HepG2 (cell line): ENCODE data around the gene ASCL3. TPM values are rescaled to one million over a fixed set of nuclear protein-coding genes. Genes with fewer than 3 reads are reported as not detected.
A peak's percentile ranks its signal among the peaks of the same experiment; 100 is the strongest.

Experiments
- ATAC-seq: fragments of 200-7000 bp; cut with Tn5 transposase; 3 replicates; pipeline ENCODE4 v1.9.1; 2020; ENCODE audit warnings: mild to moderate bottlenecking, moderate library complexity
- BruUV-seq: library from RNA; stranded (reverse); fragments of 400-500 nt; replicated peaks from 2 replicates; lab custom pipeline; 2021; lab: Mats Ljungman, UMichigan
- CTCF ChIA-PET: fragments of 300-600 bp; formaldehyde crosslinking; extraction: SDS; loops from one replicate; lab custom pipeline; 2021; ENCODE audit warnings: low total read pairs, inconsistent platforms, low intra/inter-chr PET ratio; lab: Yijun Ruan, JAX
- POLR2A ChIA-PET: fragments of 350-600 bp; sonication (Branson Sonifier 250); formaldehyde crosslinking; loops from one replicate; lab custom pipeline; 2020; ENCODE audit warnings: antibody characterized with exemption, inconsistent platforms; lab: Yijun Ruan, JAX
- DNase-seq: peaks from one replicate; pipeline ENCODE4 v3.0.0-alpha.2; 2015; ENCODE audit warnings: low spot score
- FAIRE-seq: peaks from 3 replicates; lab custom pipeline; 2011; peaks lifted over from hg19 to GRCh38; lab: Jason Lieb, UNC
- H2AFZ ChIP-seq: one replicate; pipeline ENCODE4 v1.6.1; 2011; ENCODE audit warnings: low read length, inconsistent platforms
- H3K27ac ChIP-seq: fragments of 300-600 bp; 3 replicates; pipeline ENCODE4 v1.8.0; 2011; ENCODE audit warnings: mixed run types, mild to moderate bottlenecking, mixed read lengths, low read length, inconsistent platforms; ENCODE audit not compliant: insufficient read depth; ENCODE audit errors: extremely low read length
- H3K27me3 ChIP-seq, 2 experiments: fragments of 200-600 bp in 1 of 2; 2 replicates in 1 of 2; 3 replicates in 1 of 2; pipeline versions ENCODE4 v1.6.0 to v1.8.0; 2011; ENCODE audit warnings: low read length in 2 of 2, mild to moderate bottlenecking in 2 of 2, moderate library complexity in 2 of 2, inconsistent platforms in 1 of 2; ENCODE audit not compliant: insufficient read depth in 2 of 2, control insufficient read depth in 1 of 2
- H3K36me3 ChIP-seq, 2 experiments: fragments of 200-600 bp in 1 of 2; replicated peaks in 1 of 2; 2 replicates in 1 of 2; 3 replicates in 1 of 2; pipeline versions ENCODE4 v1.5.1 to v1.8.0; 2011; ENCODE audit warnings: low read length in 2 of 2, inconsistent platforms in 1 of 2; ENCODE audit not compliant: insufficient read depth in 2 of 2, control insufficient read depth in 1 of 2
- H3K4me1 ChIP-seq: 2 replicates; pipeline ENCODE4 v1.5.1; 2012; ENCODE audit warnings: low read length, inconsistent platforms; ENCODE audit not compliant: insufficient read depth
- H3K4me2 ChIP-seq: 2 replicates; pipeline ENCODE4 v1.6.0; 2011; ENCODE audit warnings: low read depth, low read length, inconsistent platforms
- H3K4me3 ChIP-seq, 3 experiments: fragments of 200-600 bp in 1 of 3; sonication (generic), shearing (Covaris generic) in 1 of 3; replicated peaks in 1 of 3; 2 replicates each; pipeline ENCODE4 v1.5.1; 2011 to 2016; ENCODE audit warnings: low read length in 3 of 3, inconsistent platforms in 2 of 3, low read depth in 2 of 3, mild to moderate bottlenecking in 2 of 3, control low read depth in 1 of 3, mixed read lengths in 1 of 3; ENCODE audit not compliant: insufficient read depth in 1 of 3
- H3K79me2 ChIP-seq: one replicate; pipeline ENCODE4 v1.6.1; 2011; ENCODE audit warnings: low read length, inconsistent platforms; ENCODE audit not compliant: insufficient read depth
- H3K9ac ChIP-seq: 2 replicates; pipeline ENCODE4 v1.6.0; 2011; ENCODE audit warnings: mild to moderate bottlenecking, low read depth, low read length, inconsistent platforms; ENCODE audit not compliant: insufficient read depth
- H3K9me3 ChIP-seq: 2 replicates; pipeline ENCODE4 v1.5.1; 2012; ENCODE audit warnings: mild to moderate bottlenecking, low read length
- H4K20me1 ChIP-seq: 2 replicates; pipeline ENCODE4 v1.6.0; 2011; ENCODE audit warnings: inconsistent platforms, mild to moderate bottlenecking, low read length, moderate library complexity; ENCODE audit not compliant: insufficient read depth
- CHCHD3 ChIP-seq: sonication (generic); formaldehyde crosslinking; IDR thresholded peaks from 2 replicates; pipeline ENCODE4 v1.8.0; 2022; ENCODE audit warnings: mild to moderate bottlenecking, missing genetic modification reagents, moderate library complexity
- CHD2 ChIP-seq: IDR thresholded peaks from 2 replicates; pipeline ENCODE4 v1.6.1; 2011; ENCODE audit warnings: low read depth, low read length, improper control_type of control experiment
- FOXO1 ChIP-seq: sonication (generic); formaldehyde crosslinking; IDR thresholded peaks from 2 replicates; pipeline ENCODE4 v1.4.0; 2020; ENCODE audit warnings: missing genetic modification reagents
- GLI4 ChIP-seq: sonication (generic); formaldehyde crosslinking; IDR thresholded peaks from 2 replicates; pipeline ENCODE4 v1.5.1; 2020; ENCODE audit warnings: missing genetic modification reagents, mild to moderate bottlenecking, moderate library complexity, borderline replicate concordance
- JDP2 ChIP-seq: sonication (generic); formaldehyde crosslinking; IDR thresholded peaks from 2 replicates; pipeline ENCODE4 v1.8.1; 2022; ENCODE audit warnings: missing genetic modification reagents, borderline replicate concordance
- MBD4 ChIP-seq: IDR thresholded peaks from 2 replicates; pipeline ENCODE4 v1.6.1; 2012; ENCODE audit warnings: low read length, inconsistent platforms, borderline replicate concordance
- ONECUT2 ChIP-seq: sonication (generic); formaldehyde crosslinking; IDR thresholded peaks from 2 replicates; pipeline ENCODE4 v1.4.0; 2020; ENCODE audit warnings: missing genetic modification reagents
- PRMT3 ChIP-seq: sonication (generic); formaldehyde crosslinking; IDR thresholded peaks from 2 replicates; pipeline ENCODE4 v1.8.1; 2022; ENCODE audit warnings: low read depth, mild to moderate bottlenecking, moderate library complexity, missing genetic modification reagents, borderline replicate concordance
- SNAPC5 ChIP-seq: sonication (generic); formaldehyde crosslinking; IDR thresholded peaks from 2 replicates; pipeline ENCODE4 v1.8.1; 2023; ENCODE audit warnings: mild to moderate bottlenecking, missing genetic modification reagents, borderline replicate concordance
- TGIF2 ChIP-seq: IDR thresholded peaks from 2 replicates; pipeline ENCODE4 v1.6.1; 2016; ENCODE audit warnings: control low read depth, missing compliant biosample characterization
- ZNF225 ChIP-seq: sonication (generic); formaldehyde crosslinking; IDR thresholded peaks from 2 replicates; pipeline ENCODE4 v1.4.0; 2020; ENCODE audit warnings: mild to moderate bottlenecking, missing genetic modification reagents
- ZNF558 ChIP-seq: sonication (generic); formaldehyde crosslinking; IDR thresholded peaks from 2 replicates; pipeline ENCODE4 v1.9.0; 2022; ENCODE audit warnings: mild to moderate bottlenecking, missing genetic modification reagents, borderline replicate concordance
- ZNF562 ChIP-seq: sonication (generic); formaldehyde crosslinking; IDR thresholded peaks from 2 replicates; pipeline ENCODE4 v1.8.0; 2022; ENCODE audit warnings: missing genetic modification reagents, borderline replicate concordance
- ZNF724P ChIP-seq: sonication (generic); formaldehyde crosslinking; IDR thresholded peaks from 2 replicates; pipeline ENCODE4 v1.8.0; 2022; ENCODE audit warnings: missing genetic modification reagents, borderline replicate concordance
- WGBS: methylation state at CpG from one replicate; pipeline ENCODE4 v1.1.6; 2017; ENCODE audit warnings: low lambda C conversion rate; 5-methylcytosine and 5-hydroxymethylcytosine counted together
- in situ Hi-C: cut with HindIII; loops from 2 replicates; pipeline ENCODE4 v1.10.0; 2017; ENCODE audit warnings: low pct_unique_long_range_greater_than_20kb; ENCODE audit not compliant: extremely low pct_ligation_motif_present
- intact Hi-C: fragments of 100-400 bp; cut with micrococcal nuclease; formaldehyde crosslinking; loops from one replicate; pipeline ENCODE4 v1.10.0; 2022; ENCODE audit not compliant: unreplicated experiment
- polyA plus RNA-seq, 8 experiments: library from polyadenylated mRNA; depleted of rRNA in 3 of 8; stranded (reverse) in 7 of 8; unstranded in 1 of 8; fragments of >200 nt; fragmentation: Illumina TruSeq in 4 of 8; extraction: Trizol in 4 of 8; gene quantifications; 2 replicates each; pipeline versions ENCODE4 v1.2.1 to v1.2.3, GENCODE V29; 2011 to 2016; ENCODE audit warnings: low read depth in 4 of 8, missing spikeins in 1 of 8, mixed read lengths in 1 of 8; ENCODE audit not compliant: insufficient read depth in 1 of 8
- total RNA-seq, 5 experiments: library from RNA; depleted of rRNA; stranded (reverse); fragments of >200 nt; fragmentation: Illumina TruSeq; extraction: Trizol; gene quantifications; 2 replicates each; pipeline ENCODE4 v1.2.3, GENCODE V29; 2016; ENCODE audit warnings: low read depth in 1 of 5

Gene ASCL3
- total and polyA plus RNA-seq, 2 of the 13 experiments (the other 11 are each of a cell fraction or from before 2014, with no cell fraction given) = not detected

- H3K79me2 ChIP-seq = peaks cover 11% of the 10 kb centered on the region
- H4K20me1 ChIP-seq = no peaks in the 10 kb centered on the region
- no peaks in the 10 kb centered on the region for H3K36me3 ChIP-seq
- ChIA-PET POLR2A (interaction anchor here (0.6 to 2.0 kb wide), 18 partner anchors 11 to 1844 kb away, joined by 3 to 12 read pairs (median 4); partner anchors contain the start of genes AKIP1, EIF4G2, RPL27A and TRIM66), CTCF (no interaction called here)
- peak; percentile 84 for DNase-seq
- H3K27ac ChIP-seq = peak within 1 kb of the TSS; percentile 88
- no peaks in the 10 kb centered on the region for H3K9me3 ChIP-seq
- peaks cover 19% of the 10 kb centered on the region for H3K4me1 ChIP-seq
- in situ Hi-C loops = loop anchor here (25.0 kb wide), 1 partner anchor 277 kb away; the partner anchor contains the start of genes RPL27A and TRIM66
- peak within 1 kb of the TSS; percentile 84 for H3K4me2 ChIP-seq
- peak; percentile 23 for FAIRE-seq
- WGBS = 0% methylated on average over 2 of the region's 67 CpGs
- peak within 1 kb of the TSS; percentile 86 for H3K9ac ChIP-seq
- H3K27me3 ChIP-seq = no peaks in the 10 kb centered on the region
- TSS peak; percentile 80 for BruUV-seq
- peak; percentile 92 for ATAC-seq
- no peak within 1 kb of the TSS for H2AFZ ChIP-seq
- intact Hi-C loops = loop anchor here (1.0 to 5.0 kb wide), 3 partner anchors 54 to 277 kb away; partner anchors contain the start of gene AKIP1
- peak within 1 kb of the TSS; percentile 86 to 93 (median 89) for H3K4me3 ChIP-seq
- TF ChIP-seq JDP2 (CRISPR knock-in tag) (no peak), ZNF558 (CRISPR knock-in tag) (peak; percentile 77; the same call in 1 of the 2 replicates), SNAPC5 (CRISPR knock-in tag) (no peak), ZNF225 (CRISPR knock-in tag) (peak; percentile 54), GLI4 (CRISPR knock-in tag) (0 out of 2 replicates have a peak, but pooled peaks have one; percentile 96), MBD4 (no peak), CHD2 (peak; percentile 57; the same call in 1 of the 2 replicates), CHCHD3 (no peak), PRMT3 (CRISPR knock-in tag) (no peak), FOXO1 (CRISPR knock-in tag) (peak; percentile 20; the same call in 1 of the 2 replicates), TGIF2 (CRISPR knock-in tag) (peak; percentile 89), ONECUT2 (CRISPR knock-in tag) (no peak), ZNF562 (no peak), ZNF724P (CRISPR knock-in tag) (no peak)
Measured at GRCh38 chr11:8964324-8965320, 21.8 kb upstream of the ASCL3 start, which contains the start of gene TMEM9B. TMEM9B (minus strand) TSS chr11:8964442; CDS start chr11:8964313, 129 bp downstream.
